Measurements from ENCODE around the gene FXYD1.

FXYD1 gene

DNA sequence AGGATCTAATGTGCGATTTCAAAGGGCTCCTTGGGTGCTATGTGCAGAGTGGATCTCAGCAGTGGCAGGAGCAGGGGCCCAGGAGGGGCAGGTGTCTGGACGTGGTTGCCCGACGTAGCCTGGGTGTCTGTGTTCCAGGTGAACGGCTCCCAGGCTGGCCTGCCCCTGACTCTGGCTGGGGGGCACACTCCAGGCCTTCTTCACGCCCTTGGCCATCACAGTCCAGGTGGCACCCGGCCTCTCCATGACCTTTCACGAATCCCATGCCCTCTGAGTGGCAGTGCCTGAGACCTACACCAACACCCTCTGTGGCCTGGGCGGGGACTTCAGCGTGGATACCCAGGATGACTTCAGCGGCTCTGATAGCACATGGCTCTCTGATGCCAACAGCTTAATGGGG lies 34.3 kb upstream of the FXYD1 start:
- FAIRE-seq, result no peak
- TF ChIP-seq CTCF (IDR thresholded peaks at IDR 0.05; ENCODE audit: insufficient read depth, missing control alignments), result no peak
- DNase-seq (ENCODE audit: insufficient read length, low spot score), result no peak

GRCh38 chr19:35105047-35105410 lies 33.6 kb upstream of the FXYD1 start:
- no peak for DNase-seq (ENCODE audit: insufficient read length, low spot score)
- no peak for FAIRE-seq
- no peak for TF ChIP-seq CTCF (IDR thresholded peaks at IDR 0.05; ENCODE audit: insufficient read depth, missing control alignments)

DNA sequence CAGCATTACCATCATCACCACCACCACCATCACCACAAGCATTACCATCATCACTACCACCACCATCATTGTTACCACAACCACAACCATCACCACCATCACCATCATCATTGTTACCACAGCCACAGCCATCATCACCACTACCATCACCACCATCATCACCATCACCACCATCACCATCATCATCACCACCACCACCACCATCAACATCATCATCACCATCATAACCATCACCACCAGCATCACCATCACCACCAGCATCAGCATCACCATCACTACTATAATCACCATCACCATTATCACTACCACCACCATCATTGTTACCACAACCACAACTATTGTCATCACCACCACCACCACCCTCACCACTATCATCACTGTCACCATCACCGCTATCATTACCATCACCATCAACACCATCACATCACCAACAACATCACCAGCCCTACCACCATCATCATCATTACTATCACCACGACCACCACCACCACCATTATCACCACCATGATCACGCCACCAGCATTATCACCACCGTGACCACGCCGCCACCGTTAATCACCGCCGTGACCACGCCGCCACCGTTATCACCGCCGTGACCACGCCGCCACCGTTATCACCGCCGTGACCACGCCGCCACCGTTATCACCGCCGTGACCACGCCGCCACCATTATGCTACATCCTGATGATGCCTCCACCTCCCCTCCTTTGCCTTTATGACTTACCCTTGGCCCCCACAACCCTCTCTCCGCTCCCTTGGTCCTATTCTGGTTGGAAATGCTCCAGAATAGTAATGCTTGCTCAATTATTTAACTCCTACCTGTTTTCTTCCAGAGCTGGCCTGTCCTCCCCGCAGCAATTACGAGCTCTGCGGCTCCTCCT lies 33.0 kb upstream of the FXYD1 start:
- no peak for FAIRE-seq
- no peak for DNase-seq (ENCODE audit: insufficient read length, low spot score)
- no peak for TF ChIP-seq CTCF (IDR thresholded peaks at IDR 0.05; ENCODE audit: insufficient read depth, missing control alignments)

DNA sequence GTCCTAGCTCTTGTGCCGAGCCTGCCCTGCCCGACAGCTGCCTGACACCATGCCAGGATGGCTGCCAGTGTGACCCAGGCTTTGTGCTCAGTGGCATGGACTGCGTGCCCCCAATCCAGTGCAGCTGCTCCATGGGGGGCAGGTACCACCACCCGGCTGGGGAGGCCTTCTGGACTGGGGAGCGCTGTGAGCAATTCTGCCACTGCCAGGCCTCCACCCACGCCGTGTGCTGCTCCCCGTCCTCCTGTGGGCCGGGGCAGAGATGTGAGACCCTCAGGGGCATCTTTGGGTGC lies 32.4 kb upstream of the FXYD1 start:
- DNase-seq (ENCODE audit: insufficient read length, low spot score) (no peak), FAIRE-seq (no peak)
- TF ChIP-seq CTCF (IDR thresholded peaks at IDR 0.05; ENCODE audit: insufficient read depth, missing control alignments), result no peak

DNA sequence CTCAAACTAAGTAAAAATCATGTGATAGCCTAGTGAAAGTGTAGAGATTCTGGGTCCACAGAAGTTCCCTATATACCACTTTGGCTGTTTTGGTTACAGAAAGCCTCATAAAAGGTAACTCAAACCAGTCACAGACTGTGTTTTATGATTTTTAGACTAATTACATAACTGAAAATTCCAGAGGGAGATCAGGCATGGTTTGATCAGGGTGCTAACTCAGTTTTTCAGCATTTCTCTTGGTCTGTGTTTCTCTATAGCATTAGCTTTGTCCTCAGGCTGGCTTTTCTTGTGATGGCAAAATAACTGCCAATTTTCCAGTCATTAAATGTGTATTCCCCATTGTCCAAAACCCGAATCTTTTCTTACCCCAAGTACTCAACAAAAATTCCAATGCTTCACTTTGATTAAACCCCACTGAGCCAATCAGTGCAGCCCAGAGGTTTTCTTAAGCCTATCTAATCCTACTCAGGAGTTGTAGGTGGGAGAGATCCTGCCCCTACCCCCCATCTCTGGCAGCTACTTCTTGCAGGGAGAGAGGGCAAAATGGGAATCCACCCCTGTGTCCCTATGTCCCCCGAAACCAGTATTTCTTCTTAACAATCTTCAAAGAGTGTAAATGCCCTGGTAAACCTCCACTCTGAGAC lies 31.6 kb upstream of the FXYD1 start:
- no peak for TF ChIP-seq CTCF (IDR thresholded peaks at IDR 0.05; ENCODE audit: insufficient read depth, missing control alignments)
- FAIRE-seq (no peak), DNase-seq (ENCODE audit: insufficient read length, low spot score) (no peak)

DNA sequence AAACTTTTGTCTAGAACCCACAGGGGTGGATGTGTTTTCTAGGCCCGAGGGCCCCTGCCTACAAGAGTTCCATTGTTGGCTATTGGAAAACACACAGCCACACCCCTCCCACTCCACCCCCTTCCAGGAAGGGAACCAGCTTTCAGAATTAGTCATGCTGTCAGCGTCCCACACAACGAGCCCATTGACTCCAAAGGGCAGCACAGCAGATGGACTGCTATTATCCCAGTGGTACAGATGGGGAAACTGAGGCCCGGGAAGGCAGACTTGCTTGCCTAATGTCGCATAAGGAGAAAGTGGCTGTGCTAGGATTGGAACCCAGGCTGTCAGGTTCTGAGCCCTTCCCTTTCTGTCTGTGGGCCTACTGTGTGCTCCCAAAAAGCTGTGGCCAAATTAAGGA lies 31.1 kb upstream of the FXYD1 start:
- no peak for DNase-seq (ENCODE audit: insufficient read length, low spot score)

More for the DNA sequence above, 31.1 kb upstream of the FXYD1 start:
- no peak for TF ChIP-seq CTCF (IDR thresholded peaks at IDR 0.05; ENCODE audit: insufficient read depth, missing control alignments)
- FAIRE-seq, result no peak

All from D721Med (cell line).